H9 (cell line): ENCODE results near the gene NID1. TPM values are rescaled to one million over a fixed set of nuclear protein-coding genes. Genes with fewer than 3 reads are reported as not detected.

Experiments
- DNase-seq: peaks from one replicate; pipeline ENCODE4 v3.0.0-alpha.2; 2017
- H2AFZ ChIP-seq: one replicate; pipeline ENCODE4 v1.6.1; 2013; ENCODE audit warnings: mild to moderate bottlenecking, low read length, control low read depth, moderate library complexity
- H2AK5ac ChIP-seq: 2 replicates; pipeline ENCODE4 v1.6.1; 2013; ENCODE audit warnings: low read length, control low read depth, mixed read lengths; ENCODE audit not compliant: insufficient read length
- H2BK120ac ChIP-seq: one replicate; pipeline ENCODE4 v1.6.1; 2013; ENCODE audit warnings: low read depth, mild to moderate bottlenecking, low read length, control low read depth, inconsistent platforms; ENCODE audit not compliant: poor library complexity, severe bottlenecking
- H2BK12ac ChIP-seq: 2 replicates; pipeline ENCODE4 v1.6.1; 2013; ENCODE audit warnings: low read length, control low read depth, mixed read lengths, low read depth; ENCODE audit not compliant: insufficient read length
- H2BK15ac ChIP-seq: 2 replicates; pipeline ENCODE4 v1.6.1; 2013; ENCODE audit warnings: low read depth, low read length, control low read depth
- H2BK20ac ChIP-seq: one replicate; pipeline ENCODE4 v1.6.1; 2013; ENCODE audit warnings: low read depth, mild to moderate bottlenecking, low read length, control low read depth, inconsistent platforms; ENCODE audit not compliant: poor library complexity, severe bottlenecking
- H2BK5ac ChIP-seq: 2 replicates; pipeline ENCODE4 v1.6.1; 2013; ENCODE audit warnings: low read length, control low read depth, mixed read lengths; ENCODE audit not compliant: insufficient read length
- H3K14ac ChIP-seq: 2 replicates; pipeline ENCODE4 v1.6.1; 2013; ENCODE audit warnings: low read length, control low read depth; ENCODE audit not compliant: insufficient read depth
- H3K18ac ChIP-seq: 2 replicates; pipeline ENCODE4 v1.6.1; 2013; ENCODE audit warnings: low read depth, mild to moderate bottlenecking, mixed read lengths, low read length, control low read depth; ENCODE audit not compliant: insufficient read length
- H3K23ac ChIP-seq: 2 replicates; pipeline ENCODE4 v1.6.1; 2013; ENCODE audit warnings: low read length, control low read depth, mixed read lengths, low read depth; ENCODE audit not compliant: insufficient read length
- H3K23me2 ChIP-seq: 2 replicates; pipeline ENCODE4 v1.6.1; 2013; ENCODE audit warnings: low read depth, mild to moderate bottlenecking, mixed read lengths, low read length, control low read depth; ENCODE audit not compliant: insufficient read length, poor library complexity, severe bottlenecking
- H3K27ac ChIP-seq: 2 replicates; pipeline ENCODE4 v1.5.1; 2013; ENCODE audit warnings: low read length, control low read depth, mixed read lengths, low read depth; ENCODE audit not compliant: insufficient read length
- H3K27me3 ChIP-seq: 2 replicates; pipeline ENCODE4 v1.6.1; 2013; ENCODE audit warnings: low read length, control low read depth, inconsistent platforms; ENCODE audit not compliant: insufficient read depth
- H3K4ac ChIP-seq: 2 replicates; pipeline ENCODE4 v1.6.1; 2013; ENCODE audit warnings: low read depth, mild to moderate bottlenecking, control low read depth, inconsistent platforms, low read length, moderate library complexity
- H3K4me1 ChIP-seq: 2 replicates; pipeline ENCODE4 v1.6.1; 2013; ENCODE audit warnings: low read length, control low read depth, inconsistent platforms; ENCODE audit not compliant: insufficient read depth
- H3K4me2 ChIP-seq: 2 replicates; pipeline ENCODE4 v1.6.1; 2013; ENCODE audit warnings: low read length, control low read depth, mixed read lengths; ENCODE audit not compliant: insufficient read length, insufficient read depth
- H3K56ac ChIP-seq: 2 replicates; pipeline ENCODE4 v1.6.1; 2013; ENCODE audit warnings: low read depth, mild to moderate bottlenecking, mixed read lengths, low read length, control low read depth; ENCODE audit not compliant: insufficient read length
- H3K79me1 ChIP-seq: 2 replicates; pipeline ENCODE4 v1.6.1; 2013; ENCODE audit warnings: low read depth, mild to moderate bottlenecking, moderate library complexity, low read length, control low read depth, inconsistent platforms; ENCODE audit not compliant: insufficient read depth, poor library complexity, severe bottlenecking
- H3K79me2 ChIP-seq: 2 replicates; pipeline ENCODE4 v1.6.1; 2013; ENCODE audit warnings: low read length, control low read depth, inconsistent platforms; ENCODE audit not compliant: insufficient read depth
- H3K9ac ChIP-seq: 2 replicates; pipeline ENCODE4 v1.6.1; 2013; ENCODE audit warnings: low read length, control low read depth, mixed read lengths; ENCODE audit not compliant: insufficient read length; ENCODE audit errors: extremely low read depth
- H3K9me3 ChIP-seq: one replicate; pipeline ENCODE4 v1.6.1; 2013; ENCODE audit warnings: low read depth, low read length, inconsistent platforms; ENCODE audit not compliant: control insufficient read depth
- H3T11ph ChIP-seq: one replicate; pipeline ENCODE4 v1.6.1; 2013; ENCODE audit warnings: mild to moderate bottlenecking, low read length, control low read depth, inconsistent platforms
- H4K20me1 ChIP-seq: one replicate; pipeline ENCODE4 v1.6.1; 2013; ENCODE audit not compliant: control insufficient read depth, insufficient read length, insufficient read depth
- H4K5ac ChIP-seq: 2 replicates; pipeline ENCODE4 v1.6.1; 2013; ENCODE audit warnings: low read depth, mild to moderate bottlenecking, mixed read lengths, low read length, control low read depth; ENCODE audit not compliant: insufficient read length
- H4K8ac ChIP-seq: replicated peaks from 2 replicates; pipeline ENCODE4 v1.6.1; 2013; ENCODE audit warnings: low read length, control low read depth, mixed read lengths, low read depth; ENCODE audit not compliant: insufficient read length
- H4K91ac ChIP-seq: 2 replicates; pipeline ENCODE4 v1.6.1; 2013; ENCODE audit warnings: low read depth, mild to moderate bottlenecking, moderate library complexity, mixed read lengths, low read length, control low read depth; ENCODE audit not compliant: insufficient read length
- H3K27ac Mint-ChIP-seq, 3 experiments: 2 replicates in 2 of 3; 3 replicates in 1 of 3; pipeline ENCODE4 v1.8.0; 2020 to 2021; ENCODE audit warnings: mixed read lengths in 3 of 3, mild to moderate bottlenecking in 1 of 3, moderate library complexity in 1 of 3
- H3K27me3 Mint-ChIP-seq: 2 replicates; pipeline ENCODE4 v1.8.0; 2021; ENCODE audit warnings: low read depth, mild to moderate bottlenecking, moderate library complexity, mixed read lengths
- H3K36me3 Mint-ChIP-seq, 3 experiments: 2 replicates in 2 of 3; 3 replicates in 1 of 3; pipeline ENCODE4 v1.8.0; 2020 to 2021; ENCODE audit warnings: low read depth in 3 of 3, mixed read lengths in 3 of 3; ENCODE audit not compliant: insufficient read depth in 1 of 3
- H3K4me1 Mint-ChIP-seq, 2 experiments: 2 replicates each; pipeline ENCODE4 v1.8.0; 2020; ENCODE audit warnings: mixed read lengths in 2 of 2
- H3K4me3 Mint-ChIP-seq, 2 experiments: 2 replicates in 1 of 2; 3 replicates in 1 of 2; pipeline ENCODE4 v1.8.0; 2020 to 2021; ENCODE audit warnings: mild to moderate bottlenecking in 2 of 2, mixed read lengths in 2 of 2, moderate library complexity in 1 of 2
- H3K9me3 Mint-ChIP-seq, 2 experiments: 2 replicates in 1 of 2; 3 replicates in 1 of 2; pipeline ENCODE4 v1.8.0; 2020; ENCODE audit warnings: mild to moderate bottlenecking in 2 of 2, mixed read lengths in 2 of 2, moderate library complexity in 1 of 2
- CTCF ChIP-seq: fragments of 200-600 bp; sonication (generic); conservative IDR thresholded peaks from 3 replicates; pipeline ENCODE4 v1.8.0; 2021; ENCODE audit warnings: antibody characterized with exemption, mild to moderate bottlenecking
- WGBS: extraction: QIAGEN DNeasy Blood & Tissue Kit; methylation state at CpG from one replicate; pipeline ENCODE4 v1.1.7; 2013; ENCODE audit warnings: missing lambda C conversion rate, low lambda C conversion rate, mixed read lengths; ENCODE audit not compliant: insufficient read length; ENCODE audit errors: extremely low coverage; 5-methylcytosine and 5-hydroxymethylcytosine counted together
- total RNA-seq: library from RNA; stranded (reverse); gene quantifications from 2 replicates; pipeline ENCODE4 v1.2.1, GENCODE V29; 2021

The NID1 gene
- total RNA-seq, 1 experiment from 2014 or later, result 28.5 TPM

DNA sequence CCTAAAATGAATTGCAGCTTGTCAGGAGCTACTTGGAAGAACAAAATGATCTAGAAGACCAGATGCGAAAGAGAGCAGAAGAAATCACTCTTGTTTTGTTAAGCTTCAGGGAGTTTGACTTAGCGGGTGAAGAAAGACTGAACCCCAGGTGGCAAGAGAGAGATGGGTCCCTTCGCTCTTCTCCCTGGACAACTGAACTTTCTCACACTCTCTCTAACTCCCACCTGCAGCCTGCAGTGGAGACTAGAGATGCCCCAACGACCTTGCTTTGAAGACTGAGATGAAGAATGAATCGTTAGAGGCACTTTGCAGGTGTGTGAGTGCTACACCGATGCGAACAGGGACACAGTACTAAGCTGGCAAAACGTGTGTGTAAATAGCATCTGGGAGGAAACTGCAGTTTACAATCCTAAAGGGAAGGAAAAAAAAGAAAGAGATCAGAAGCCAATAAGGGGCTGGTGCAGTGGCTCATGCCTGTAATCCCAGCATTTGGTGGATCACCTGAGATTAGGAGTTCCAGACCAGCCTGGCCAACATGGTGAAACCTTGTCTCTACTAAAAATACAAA lies 133.6 kb downstream of the NID1 start:
- no peak overlapping the region for H4K5ac ChIP-seq
- H3K23me2 ChIP-seq, result no peaks in the 10 kb centered on the region
- no peak overlapping the region for H2BK15ac ChIP-seq
- no peak for DNase-seq
- WGBS, result no CpG with 5 or more reads among the region's 8 CpGs
- no peak overlapping the region for H3K27ac ChIP-seq
- no peak overlapping the region for H2AFZ ChIP-seq
- no peak overlapping the region for H2BK20ac ChIP-seq
- no peak overlapping the region for H3K56ac ChIP-seq
- Mint-ChIP-seq H3K4me3 (no peak overlapping the region), H3K9me3 (no peaks in the 10 kb centered on the region), H3K27ac (no peak overlapping the region), H3K36me3 (no peaks in the 10 kb centered on the region), H3K4me1 (peaks cover 9 to 21% of the 10 kb centered on the region in 2 experiments), H3K27me3 (peaks cover 12% of the 10 kb centered on the region)
- H2AK5ac ChIP-seq, result no peak overlapping the region
- no peak overlapping the region for H2BK120ac ChIP-seq
- no peak overlapping the region for H3K14ac ChIP-seq
- H2BK5ac ChIP-seq, result no peak overlapping the region
- no peaks in the 10 kb centered on the region for H3K27me3 ChIP-seq
- no peak overlapping the region for H4K91ac ChIP-seq
- no peaks in the 10 kb centered on the region for H4K20me1 ChIP-seq
- no peak overlapping the region for H3K9ac ChIP-seq
- no peaks in the 10 kb centered on the region for H3K79me2 ChIP-seq
- H3K79me1 ChIP-seq, result no peaks in the 10 kb centered on the region
- no peak overlapping the region for H2BK12ac ChIP-seq
- H3K23ac ChIP-seq, result no peak overlapping the region
- no peak overlapping the region for H3K18ac ChIP-seq
- H3K9me3 ChIP-seq, result no peaks in the 10 kb centered on the region
- no peak for TF ChIP-seq CTCF
- no peak overlapping the region for H4K8ac ChIP-seq
- no peak overlapping the region for H3K4ac ChIP-seq
- no peak overlapping the region for H3T11ph ChIP-seq
- no peaks in the 10 kb centered on the region for H3K4me1 ChIP-seq
- no peak overlapping the region for H3K4me2 ChIP-seq
